IMR-90 (cell line): ENCODE measurements around the gene ENTPD7. TPM values are rescaled to one million over a fixed set of nuclear protein-coding genes. Genes with fewer than 3 reads are reported as not detected.

Experiments
- ATAC-seq: fragments of 200-7000 bp; cut with Tn5 transposase; 2 replicates; pipeline ENCODE4 v1.9.1; 2020; ENCODE audit warnings: low read depth, mild to moderate bottlenecking, moderate library complexity
- BruUV-seq: library from RNA; stranded (reverse); fragments of 400-500 nt; replicated peaks from 2 replicates; lab custom pipeline; 2021; lab: Mats Ljungman, UMichigan
- CTCF ChIA-PET: fragments of 300-600 bp; formaldehyde crosslinking; extraction: SDS; loops from one replicate; lab custom pipeline; 2021; ENCODE audit warnings: antibody characterized with exemption; lab: Yijun Ruan, JAX
- POLR2A ChIA-PET: fragments of 300-600 bp; sonication (Branson Sonifier 250); formaldehyde crosslinking; loops from one replicate; lab custom pipeline; 2022; ENCODE audit warnings: antibody characterized with exemption; ENCODE audit not compliant: unreplicated experiment; lab: Charles Lee
- DNase-seq: peaks from one replicate; pipeline ENCODE4 v3.0.0; 2013
- H2AFZ ChIP-seq: replicated peaks from 2 replicates; pipeline ENCODE3; 2013; ENCODE audit warnings: low read length, mild to moderate bottlenecking; ENCODE audit not compliant: poor library complexity
- H2AK5ac ChIP-seq: 2 replicates; pipeline ENCODE4 v1.6.1; 2013; ENCODE audit warnings: low read depth, low read length, inconsistent platforms
- H2AK9ac ChIP-seq: replicated peaks from 2 replicates; pipeline ENCODE3; 2013; ENCODE audit warnings: mild to moderate bottlenecking, low read depth, low read length, moderate library complexity; ENCODE audit not compliant: poor library complexity
- H2BK120ac ChIP-seq: 2 replicates; pipeline ENCODE4 v1.6.1; 2013; ENCODE audit warnings: low read depth, low read length, inconsistent platforms
- H2BK15ac ChIP-seq: 3 replicates; pipeline ENCODE4 v1.6.1; 2013; ENCODE audit warnings: low read depth, low read length, inconsistent platforms
- H2BK20ac ChIP-seq: 2 replicates; pipeline ENCODE4 v1.6.1; 2013; ENCODE audit warnings: low read depth, mild to moderate bottlenecking, inconsistent platforms, low read length, moderate library complexity
- H2BK5ac ChIP-seq: 2 replicates; pipeline ENCODE4 v1.6.1; 2013; ENCODE audit warnings: mild to moderate bottlenecking, low read depth, low read length, inconsistent platforms; ENCODE audit not compliant: poor library complexity, severe bottlenecking
- H3K14ac ChIP-seq: replicated peaks from 2 replicates; pipeline ENCODE4 v1.6.1; 2013; ENCODE audit warnings: low read depth, low read length, inconsistent platforms
- H3K18ac ChIP-seq: 2 replicates; pipeline ENCODE4 v1.6.1; 2013; ENCODE audit warnings: low read depth, low read length, control low read depth
- H3K23ac ChIP-seq: 2 replicates; pipeline ENCODE4 v1.6.1; 2013; ENCODE audit warnings: low read depth, low read length, inconsistent platforms
- H3K27ac ChIP-seq: 2 replicates; pipeline ENCODE4 v1.5.1; 2013; ENCODE audit warnings: mild to moderate bottlenecking, control low read depth, low read length; ENCODE audit not compliant: insufficient read depth
- H3K27me3 ChIP-seq: 2 replicates; pipeline ENCODE4 v1.6.1; 2013; ENCODE audit warnings: low read length; ENCODE audit not compliant: control insufficient read depth, insufficient read depth
- H3K36me3 ChIP-seq: 2 replicates; pipeline ENCODE4 v1.6.1; 2013; ENCODE audit warnings: low read length, mixed read lengths; ENCODE audit not compliant: control insufficient read depth, insufficient read depth
- H3K4ac ChIP-seq: 2 replicates; pipeline ENCODE4 v1.6.1; 2013; ENCODE audit warnings: low read depth, low read length, inconsistent platforms
- H3K4me1 ChIP-seq: 2 replicates; pipeline ENCODE4 v1.6.1; 2013; ENCODE audit warnings: low read length, mixed read lengths; ENCODE audit not compliant: control insufficient read depth, insufficient read depth
- H3K4me2 ChIP-seq: 2 replicates; pipeline ENCODE4 v1.6.1; 2013; ENCODE audit warnings: low read depth, mild to moderate bottlenecking, control low read depth, low read length, moderate library complexity
- H3K4me3 ChIP-seq: 2 replicates; pipeline ENCODE4 v1.5.1; 2013; ENCODE audit warnings: low read depth, mild to moderate bottlenecking, control low read depth, low read length, moderate library complexity; ENCODE audit not compliant: insufficient read depth
- H3K56ac ChIP-seq: 2 replicates; pipeline ENCODE4 v1.6.1; 2013; ENCODE audit warnings: low read length, inconsistent platforms; ENCODE audit not compliant: insufficient read depth; ENCODE audit errors: extremely low read depth
- H3K79me1 ChIP-seq, 2 experiments: 2 replicates each; pipeline ENCODE4 v1.6.1; 2013; ENCODE audit warnings: low read length in 2 of 2, inconsistent platforms in 1 of 2, low read depth in 1 of 2
- H3K9ac ChIP-seq: 2 replicates; pipeline ENCODE4 v1.6.1; 2013; ENCODE audit warnings: low read depth, low read length, control low read depth
- H3K9me1 ChIP-seq: 2 replicates; pipeline ENCODE4 v1.6.1; 2013; ENCODE audit warnings: low read length, inconsistent platforms; ENCODE audit not compliant: insufficient read depth
- H3K9me3 ChIP-seq: 2 replicates; pipeline ENCODE4 v1.6.1; 2013; ENCODE audit warnings: low read length; ENCODE audit not compliant: control insufficient read depth, insufficient read depth
- H4K20me1 ChIP-seq: 2 replicates; pipeline ENCODE4 v1.6.1; 2013; ENCODE audit warnings: low read length, inconsistent platforms; ENCODE audit not compliant: insufficient read depth
- H4K5ac ChIP-seq: 2 replicates; pipeline ENCODE4 v1.6.1; 2013; ENCODE audit warnings: mild to moderate bottlenecking, low read depth, low read length, control low read depth
- H4K8ac ChIP-seq, 2 experiments: 2 replicates each; pipeline ENCODE4 v1.6.1; 2013; ENCODE audit warnings: low read depth in 2 of 2, low read length in 2 of 2, control low read depth in 1 of 2, inconsistent platforms in 1 of 2
- H4K91ac ChIP-seq: 2 replicates; pipeline ENCODE4 v1.6.1; 2013; ENCODE audit warnings: low read depth, low read length, inconsistent platforms; ENCODE audit not compliant: insufficient read depth
- CEBPB ChIP-seq: IDR thresholded peaks from 2 replicates; pipeline ENCODE4 v1.6.1; 2012; ENCODE audit warnings: low read depth, low read length, improper control_type of control experiment
- NFE2L2 ChIP-seq: fragments of 150-350 bp; IDR thresholded peaks from 2 replicates; pipeline ENCODE4 v1.6.1; 2016; ENCODE audit warnings: low read depth, mild to moderate bottlenecking, low read length
- WGBS, 2 experiments: methylation state at CpG; one replicate each; pipeline versions ENCODE4 v1.1.5 to v1.1.7; 2013; ENCODE audit warnings: missing lambda C conversion rate in 2 of 2; ENCODE audit not compliant: insufficient read length in 1 of 2; ENCODE audit errors: extremely low coverage in 2 of 2; 5-methylcytosine and 5-hydroxymethylcytosine counted together
- dilution Hi-C: fragments of 300-500 bp; cut with HindIII; formaldehyde crosslinking; loops from one replicate; pipeline ENCODE4 v1.14.3; 2018; ENCODE audit warnings: low sequenced_read_pairs; ENCODE audit not compliant: unreplicated experiment
- in situ Hi-C: fragments of 300-500 bp; cut with MboI; formaldehyde crosslinking; loops from 3 replicates; pipeline ENCODE4 v1.14.3; 2019; ENCODE audit warnings: low sequenced_read_pairs, inconsistent platforms, mixed read lengths
- intact Hi-C: fragments of 100-400 bp; cut with micrococcal nuclease; formaldehyde crosslinking; loops from 2 replicates; pipeline ENCODE4 v1.10.0; 2022
- polyA plus RNA-seq, 3 experiments: library from polyadenylated mRNA; depleted of rRNA; stranded (reverse); fragments of >200 nt; gene quantifications; 2 replicates each; pipeline ENCODE4 v1.2.3, GENCODE V29; 2012; ENCODE audit warnings: low replicate concordance in 1 of 3
- total RNA-seq: library from RNA; depleted of rRNA; stranded (reverse); fragments of >200 nt; gene quantifications from 2 replicates; pipeline ENCODE4 v1.2.3, GENCODE V29; 2012

The ENTPD7 gene
- total and polyA plus RNA-seq, 2 of the 4 experiments (the other 2 are of a cell fraction): 8.0 to 23.3 TPM

DNA sequence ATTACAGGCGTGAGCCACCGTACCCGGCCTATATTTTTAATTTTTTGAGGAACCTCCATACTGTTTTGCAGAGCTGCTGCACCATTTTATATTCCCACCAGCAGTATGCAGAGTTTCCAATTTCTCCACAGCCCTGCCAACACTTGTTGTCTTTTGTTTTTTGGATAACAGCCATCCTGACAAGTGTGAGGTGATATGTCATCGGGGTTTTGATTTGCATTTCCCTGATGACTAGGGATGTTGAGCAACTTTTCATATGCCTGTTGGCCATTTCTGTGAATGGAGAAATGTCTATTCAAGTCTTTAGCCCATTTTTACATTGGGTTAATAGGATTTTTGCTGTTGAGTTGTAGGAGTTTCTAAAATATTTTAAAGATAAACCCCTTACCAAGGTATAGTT is 22.2 kb downstream of the ENTPD7 start:
- dilution Hi-C loops: no loop called here
- peaks cover 24% of the 10 kb centered on the region for H3K36me3 ChIP-seq
- no TSS peak for BruUV-seq

More for the DNA sequence above, 22.2 kb downstream of the ENTPD7 start:
- Histone ChIP-seq H2BK5ac (no peak overlapping the region), H3K14ac (no peak overlapping the region), H3K27me3 (no peaks in the 10 kb centered on the region), H3K18ac (no peak overlapping the region), H4K20me1 (no peaks in the 10 kb centered on the region), H2BK20ac (no peak overlapping the region), H3K9me1 (peaks cover 5% of the 10 kb centered on the region), H4K8ac (no peak overlapping the region), H3K56ac (no peak overlapping the region), H3K9me3 (no peaks in the 10 kb centered on the region), H2BK120ac (no peak overlapping the region), H4K5ac (no peak overlapping the region), H2AK9ac (no peak overlapping the region), H3K79me1 (peaks cover 14 to 22% of the 10 kb centered on the region in 2 experiments; a peak in 3 of 4 replicates), H2AK5ac (no peak overlapping the region), H3K9ac (no peak overlapping the region), H3K4me3 (no peak overlapping the region), H3K23ac (no peak overlapping the region), H2BK15ac (no peak overlapping the region), H2AFZ (no peak overlapping the region), H3K4ac (no peak overlapping the region), H3K4me2 (no peak overlapping the region), H4K91ac (no peak overlapping the region), H3K27ac (no peak overlapping the region), H3K4me1 (peaks cover 8% of the 10 kb centered on the region)
- ChIA-PET CTCF (interaction anchor here (0.6 kb wide), 1 partner anchor 28 kb away, joined by 6 read pairs; no protein-coding TSS in a partner anchor), POLR2A (interaction anchor here (0.6 kb wide), 1 partner anchor 64 kb away, joined by 6 read pairs; no protein-coding TSS in a partner anchor)
- ATAC-seq (peak; percentile 27), DNase-seq (peak; percentile 84)
- intact Hi-C loops: no loop called here
- TF ChIP-seq NFE2L2 (no peak), CEBPB (peak; percentile 92)
- in situ Hi-C loops: no loop called here
- no CpG with 5 or more reads among the region's 4 CpGs for WGBS, 2 experiments
